MM.1S (cell line): ENCODE results near the gene NUB1.

Experiments
- DNase-seq: peaks from one replicate; pipeline ENCODE4 v3.0.0-alpha.2; 2015
- H2AFZ ChIP-seq: fragments of 300-600 bp; sonication (generic); 2 replicates; pipeline ENCODE4 v1.6.0; 2016; ENCODE audit warnings: antibody characterized with exemption, low read length
- H3F3A ChIP-seq: fragments of 300-600 bp; sonication (generic); 2 replicates; pipeline ENCODE4 v1.6.1; 2016; ENCODE audit warnings: mild to moderate bottlenecking, antibody characterized with exemption, low read length, moderate library complexity, mixed read lengths; ENCODE audit not compliant: insufficient read depth
- H3K27ac ChIP-seq: fragments of 300-600 bp; sonication (generic); 2 replicates; pipeline ENCODE4 v1.5.1; 2016; ENCODE audit warnings: mild to moderate bottlenecking, low read length
- H3K27me3 ChIP-seq: fragments of 300-600 bp; sonication (generic); replicated peaks from 2 replicates; pipeline ENCODE4 v1.6.0; 2016; ENCODE audit warnings: low read length; ENCODE audit not compliant: insufficient read depth
- H3K36me3 ChIP-seq: fragments of 300-600 bp; sonication (generic); replicated peaks from 2 replicates; pipeline ENCODE4 v1.6.1; 2016; ENCODE audit warnings: mild to moderate bottlenecking, low read length, mixed read lengths; ENCODE audit not compliant: insufficient read depth
- H3K4me1 ChIP-seq: fragments of 300-600 bp; sonication (generic); 2 replicates; pipeline ENCODE4 v1.6.1; 2016; ENCODE audit warnings: low read length, mixed read lengths
- H3K4me2 ChIP-seq: fragments of 300-600 bp; sonication (generic); 2 replicates; pipeline ENCODE4 v1.6.0; 2016; ENCODE audit warnings: low read depth, low read length
- H3K4me3 ChIP-seq: fragments of 300-600 bp; sonication (generic); 2 replicates; pipeline ENCODE4 v1.5.1; 2016; ENCODE audit warnings: low read length, mixed read lengths
- H3K79me2 ChIP-seq: fragments of 300-600 bp; sonication (generic); 2 replicates; pipeline ENCODE4 v1.6.1; 2016; ENCODE audit warnings: mixed run types, low read length, mixed read lengths
- H3K9ac ChIP-seq: fragments of 300-600 bp; sonication (generic); 2 replicates; pipeline ENCODE4 v1.6.1; 2016; ENCODE audit warnings: low read length, mixed read lengths
- H3K9me2 ChIP-seq: fragments of 300-600 bp; sonication (generic); replicated peaks from 2 replicates; pipeline ENCODE4 v1.6.1; 2016; ENCODE audit warnings: mild to moderate bottlenecking, low read length, mixed read lengths; ENCODE audit not compliant: insufficient read depth
- H3K9me3 ChIP-seq: fragments of 300-600 bp; sonication (generic); replicated peaks from 2 replicates; pipeline ENCODE4 v1.6.1; 2016; ENCODE audit warnings: mild to moderate bottlenecking, low read length, mixed read lengths; ENCODE audit not compliant: insufficient read depth
- H4K20me1 ChIP-seq: fragments of 300-600 bp; sonication (generic); 2 replicates; pipeline ENCODE4 v1.6.1; 2016; ENCODE audit warnings: mild to moderate bottlenecking, low read length, moderate library complexity, mixed read lengths; ENCODE audit not compliant: insufficient read depth
- EZH2 ChIP-seq: fragments of 300-600 bp; sonication (generic); optimal IDR thresholded peaks from 2 replicates; pipeline ENCODE3; 2017; ENCODE audit warnings: low read depth, mild to moderate bottlenecking, antibody characterized with exemption, low read length, mixed read lengths
- EZH2phosphoT487 ChIP-seq: fragments of 300-600 bp; sonication (generic); IDR thresholded peaks from 2 replicates; pipeline ENCODE4 v1.6.1; 2018; ENCODE audit warnings: antibody characterized with exemption, low read length
- TF ChIP-seq, protein P1 (sequence below): fragments of 300-600 bp; sonication (generic); IDR thresholded peaks from 2 replicates; pipeline ENCODE4 v1.5.1; 2016; ENCODE audit warnings: antibody characterized with exemption, low read length, mixed read lengths

NUB1 gene

GRCh38 chr7:151345576-151346469 lies 4.2 kb downstream of the NUB1 start:
- H3K36me3 ChIP-seq, result 0 out of 2 replicates have a peak, but pooled peaks cover 4% of the 10 kb centered on the region
- peaks cover 4% of the 10 kb centered on the region for H3K79me2 ChIP-seq
- H3K27me3 ChIP-seq, result no peaks in the 10 kb centered on the region
- 0 out of 2 replicates have a peak, but pooled peaks cover 2% of the 10 kb centered on the region for H4K20me1 ChIP-seq
- no peak overlapping the region for H2AFZ ChIP-seq
- H3K9me2 ChIP-seq, result no peaks in the 10 kb centered on the region
- TF ChIP-seq EZH2phosphoT487 (no peak), EZH2 (no peak)
- TF ChIP-seq, protein P1, sequence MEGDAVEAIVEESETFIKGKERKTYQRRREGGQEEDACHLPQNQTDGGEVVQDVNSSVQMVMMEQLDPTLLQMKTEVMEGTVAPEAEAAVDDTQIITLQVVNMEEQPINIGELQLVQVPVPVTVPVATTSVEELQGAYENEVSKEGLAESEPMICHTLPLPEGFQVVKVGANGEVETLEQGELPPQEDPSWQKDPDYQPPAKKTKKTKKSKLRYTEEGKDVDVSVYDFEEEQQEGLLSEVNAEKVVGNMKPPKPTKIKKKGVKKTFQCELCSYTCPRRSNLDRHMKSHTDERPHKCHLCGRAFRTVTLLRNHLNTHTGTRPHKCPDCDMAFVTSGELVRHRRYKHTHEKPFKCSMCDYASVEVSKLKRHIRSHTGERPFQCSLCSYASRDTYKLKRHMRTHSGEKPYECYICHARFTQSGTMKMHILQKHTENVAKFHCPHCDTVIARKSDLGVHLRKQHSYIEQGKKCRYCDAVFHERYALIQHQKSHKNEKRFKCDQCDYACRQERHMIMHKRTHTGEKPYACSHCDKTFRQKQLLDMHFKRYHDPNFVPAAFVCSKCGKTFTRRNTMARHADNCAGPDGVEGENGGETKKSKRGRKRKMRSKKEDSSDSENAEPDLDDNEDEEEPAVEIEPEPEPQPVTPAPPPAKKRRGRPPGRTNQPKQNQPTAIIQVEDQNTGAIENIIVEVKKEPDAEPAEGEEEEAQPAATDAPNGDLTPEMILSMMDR, result no peak
- peaks cover 10% of the 10 kb centered on the region for H3K4me1 ChIP-seq
- H3K9ac ChIP-seq, result no peak overlapping the region
- H3F3A ChIP-seq, result peaks cover 30% of the 10 kb centered on the region
- H3K27ac ChIP-seq, result no peak overlapping the region
- no peaks in the 10 kb centered on the region for H3K9me3 ChIP-seq
- H3K4me2 ChIP-seq, result no peak overlapping the region
- no peak overlapping the region for H3K4me3 ChIP-seq
- DNase-seq, result no peak

- H3K36me3 ChIP-seq, result 0 out of 2 replicates have a peak, but pooled peaks cover 4% of the 10 kb centered on the region
- H3K9me3 ChIP-seq, result no peaks in the 10 kb centered on the region
- H3K27me3 ChIP-seq, result no peaks in the 10 kb centered on the region
- peaks cover 6% of the 10 kb centered on the region for H3K4me1 ChIP-seq
- H3K9ac ChIP-seq, result no peak overlapping the region
- H2AFZ ChIP-seq, result no peak overlapping the region
- no peak overlapping the region for H3K4me2 ChIP-seq
- H3F3A ChIP-seq, result peaks cover 24% of the 10 kb centered on the region
- H3K4me3 ChIP-seq, result no peak overlapping the region
- DNase-seq, result no peak
- no peak overlapping the region for H3K27ac ChIP-seq
- H4K20me1 ChIP-seq, result 0 out of 2 replicates have a peak, but pooled peaks cover 3% of the 10 kb centered on the region
- H3K79me2 ChIP-seq, result peaks cover 4% of the 10 kb centered on the region
- TF ChIP-seq EZH2 (no peak), EZH2phosphoT487 (no peak)
- TF ChIP-seq, protein P1, result no peak
- no peaks in the 10 kb centered on the region for H3K9me2 ChIP-seq
These were observed 4.8 kb downstream of the NUB1 start for GRCh38 chr7:151346470-151346769.

DNA sequence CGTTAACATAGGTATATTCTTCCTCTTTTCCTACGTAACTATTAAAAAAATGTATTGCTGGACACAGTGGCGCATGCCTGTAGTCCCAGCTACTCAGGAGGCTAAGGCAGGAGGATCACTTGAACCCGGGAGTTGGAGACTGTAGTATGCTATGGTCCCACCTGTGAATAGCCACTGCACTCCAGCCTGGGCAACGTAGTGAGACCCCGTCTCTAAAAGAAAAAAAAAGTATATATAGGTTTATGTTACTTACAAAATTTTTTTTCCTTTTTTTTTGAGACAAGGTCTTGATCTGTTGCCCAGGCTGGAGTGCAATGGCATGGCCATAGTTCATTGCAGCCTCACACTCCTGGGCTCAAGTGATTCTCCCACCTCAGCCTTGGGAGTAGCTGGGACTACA lies 5.6 kb downstream of the NUB1 start:
- H3K36me3 ChIP-seq, result 0 out of 2 replicates have a peak, but pooled peaks cover 4% of the 10 kb centered on the region
- DNase-seq, result no peak

More for the DNA sequence above, 5.6 kb downstream of the NUB1 start:
- Histone ChIP-seq H3K4me2 (no peak overlapping the region), H4K20me1 (0 out of 2 replicates have a peak, but pooled peaks cover 3% of the 10 kb centered on the region), H3K9me3 (no peaks in the 10 kb centered on the region), H3K27ac (no peak overlapping the region), H3K4me1 (peaks cover 6% of the 10 kb centered on the region), H3K27me3 (no peaks in the 10 kb centered on the region), H3K79me2 (peaks cover 4% of the 10 kb centered on the region), H2AFZ (no peak overlapping the region), H3K4me3 (no peak overlapping the region), H3K9ac (no peak overlapping the region), H3K9me2 (no peaks in the 10 kb centered on the region), H3F3A (peaks cover 20% of the 10 kb centered on the region)
- TF ChIP-seq EZH2phosphoT487 (no peak), EZH2 (no peak)
- TF ChIP-seq, protein P1, result no peak
